Measurements from ENCODE around the gene USP17L10. TPM values are rescaled to one million over a fixed set of nuclear protein-coding genes. Genes with fewer than 3 reads are reported as not detected.
A peak's percentile ranks its signal among the peaks of the same experiment; 100 is the strongest.
"Not testable (repeated sequence)": the region's sequence is repeated elsewhere in the genome, so short reads cannot be mapped to it uniquely, and the experiment has no call there.

USP17L10 gene, protein sequence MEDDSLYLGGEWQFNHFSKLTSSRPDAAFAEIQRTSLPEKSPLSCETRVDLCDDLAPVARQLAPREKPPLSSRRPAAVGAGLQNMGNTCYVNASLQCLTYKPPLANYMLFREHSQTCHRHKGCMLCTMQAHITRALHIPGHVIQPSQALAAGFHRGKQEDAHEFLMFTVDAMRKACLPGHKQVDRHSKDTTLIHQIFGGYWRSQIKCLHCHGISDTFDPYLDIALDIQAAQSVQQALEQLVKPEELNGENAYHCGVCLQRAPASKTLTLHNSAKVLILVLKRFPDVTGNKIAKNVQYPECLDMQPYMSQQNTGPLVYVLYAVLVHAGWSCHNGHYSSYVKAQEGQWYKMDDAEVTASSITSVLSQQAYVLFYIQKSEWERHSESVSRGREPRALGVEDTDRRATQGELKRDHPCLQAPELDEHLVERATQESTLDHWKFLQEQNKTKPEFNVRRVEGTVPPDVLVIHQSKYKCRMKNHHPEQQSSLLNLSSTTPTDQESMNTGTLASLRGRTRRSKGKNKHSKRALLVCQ
- not detected for total RNA-seq

DNA sequence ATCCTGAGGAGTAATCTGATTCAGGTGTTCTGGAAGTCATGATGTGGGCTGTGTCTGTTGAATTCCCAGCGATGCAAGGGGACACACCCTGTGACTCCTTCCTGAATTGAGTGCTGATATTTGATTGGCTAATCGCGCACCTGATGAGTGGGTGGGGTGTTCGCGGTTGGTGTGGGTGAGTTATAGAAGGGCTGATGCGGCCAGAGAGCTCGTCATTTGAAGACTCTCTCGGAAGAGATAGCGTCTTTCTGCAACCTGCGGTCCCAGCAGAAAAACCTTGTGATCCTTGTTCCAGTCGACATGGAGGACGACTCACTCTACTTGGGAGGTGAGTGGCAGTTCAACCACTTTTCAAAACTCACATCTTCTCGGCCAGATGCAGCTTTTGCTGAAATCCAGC, at the start of gene USP17L10:
USP17L10 (plus strand) TSS at position 301 of the 400 bp plus-strand sequence; CDS start at position 301, 0 bp downstream.
- DNase-seq (ENCODE audit: low read depth in 2 of 3, low spot score in 2 of 3) = not testable (repeated sequence)

- DNase-seq (ENCODE audit: low read depth in 2 of 3, low spot score in 2 of 3) = not testable (repeated sequence)
Observed at GRCh38 chr4:9165990-9166389, 44.5 kb upstream of the USP17L10 start.

DNA sequence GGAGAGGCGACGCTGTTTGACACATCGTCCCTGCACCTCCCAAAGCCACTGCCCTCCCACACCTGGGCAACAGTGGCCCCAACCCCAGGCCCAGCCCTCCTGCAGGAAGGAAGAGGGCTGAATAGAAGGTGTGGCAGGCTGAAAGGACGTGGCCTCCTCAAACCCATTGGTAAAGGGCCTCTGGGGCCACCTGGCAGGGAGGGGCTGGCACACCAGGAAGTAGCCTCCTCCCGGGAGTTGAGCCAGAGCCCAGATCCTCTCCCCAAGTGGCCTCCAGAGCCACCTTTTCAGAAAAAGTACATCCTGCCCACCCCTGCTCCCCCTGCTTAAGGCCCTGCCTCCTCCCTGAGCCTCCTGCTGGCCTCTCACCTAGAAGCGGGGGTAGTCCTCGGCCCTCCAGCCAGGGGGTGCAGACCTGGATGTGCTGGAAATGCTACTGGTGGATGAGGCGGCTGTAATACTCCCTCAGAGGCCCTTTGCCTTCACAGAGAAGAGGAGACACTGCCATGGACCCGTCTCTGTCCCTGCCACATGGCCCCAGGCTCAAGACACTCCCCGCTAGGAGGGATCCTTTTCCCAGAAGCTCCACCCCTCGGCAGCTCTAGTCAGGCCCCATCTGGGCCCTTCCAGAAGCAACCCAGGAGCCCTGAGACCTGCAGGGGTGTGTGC, 40.5 kb upstream of the USP17L10 start, which contains the start of gene FAM90A26:
FAM90A26 (plus strand) TSS at position 619 of the 669 bp plus-strand sequence. CDS start 2,764 bp downstream, outside the sequence.
- not testable (repeated sequence) for DNase-seq (ENCODE audit: low read depth in 2 of 3, low spot score in 2 of 3)

DNA sequence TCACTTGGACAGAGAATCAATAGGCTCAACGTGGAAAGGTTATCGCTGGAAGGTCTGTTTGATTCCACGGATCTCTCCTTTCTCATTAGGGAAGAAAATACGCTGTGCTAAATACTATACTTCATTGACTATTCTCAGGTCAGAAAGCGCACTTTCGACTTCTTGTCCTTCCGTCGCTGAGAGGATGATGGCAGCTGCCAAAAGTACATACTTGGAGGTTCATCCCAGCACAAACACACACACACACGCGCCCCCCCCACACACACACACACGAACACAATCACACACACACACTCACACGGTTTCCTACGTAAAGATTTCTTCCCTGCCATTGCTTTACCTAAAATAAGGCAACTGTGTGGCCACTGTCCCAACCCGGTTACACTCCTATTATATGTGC, 4.2 kb downstream of the USP17L10 start:
- not testable (repeated sequence) for DNase-seq (ENCODE audit: low read depth in 2 of 3, low spot score in 2 of 3)

DNA sequence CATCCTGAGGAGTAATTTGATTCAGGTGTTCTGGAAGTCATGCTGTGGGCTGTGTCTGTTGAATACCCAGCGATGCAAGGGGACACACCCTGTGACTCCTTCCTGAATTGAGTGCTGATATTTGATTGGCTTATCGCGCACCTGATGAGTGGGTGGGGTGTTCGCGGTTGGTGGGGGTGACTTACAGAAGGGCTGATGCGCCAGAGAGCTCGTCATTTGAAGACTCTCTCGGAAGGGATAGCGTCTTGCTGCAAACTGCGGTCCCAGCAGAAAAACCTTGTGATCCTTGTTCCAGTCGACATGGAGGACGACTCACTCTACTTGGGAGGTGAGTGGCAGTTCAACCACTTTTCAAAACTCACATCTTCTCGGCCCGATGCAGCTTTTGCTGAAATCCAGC, 4.6 kb downstream of the USP17L10 start, which contains the start of gene USP17L11:
USP17L11 (plus strand) TSS at position 301 of the 400 bp plus-strand sequence; CDS start at position 301, 0 bp downstream.
- not testable (repeated sequence) for DNase-seq (ENCODE audit: low read depth in 2 of 3, low spot score in 2 of 3)

DNA sequence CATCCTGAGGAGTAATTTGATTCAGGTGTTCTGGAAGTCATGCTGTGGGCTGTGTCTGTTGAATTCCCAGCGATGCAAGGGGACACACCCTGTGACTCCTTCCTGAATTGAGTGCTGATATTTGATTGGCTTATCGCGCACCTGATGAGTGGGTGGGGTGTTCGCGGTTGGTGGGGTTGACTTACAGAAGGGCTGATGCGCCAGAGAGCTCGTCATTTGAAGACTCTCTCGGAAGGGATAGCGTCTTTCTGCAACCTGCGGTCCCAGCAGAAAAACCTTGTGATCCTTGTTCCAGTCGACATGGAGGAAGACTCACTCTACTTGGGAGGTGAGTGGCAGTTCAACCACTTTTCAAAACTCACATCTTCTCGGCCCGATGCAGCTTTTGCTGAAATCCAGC, 9.4 kb downstream of the USP17L10 start, which contains the start of gene USP17L12:
USP17L12 (plus strand) TSS at position 301 of the 400 bp plus-strand sequence; CDS start at position 301, 0 bp downstream.
- DNase-seq (ENCODE audit: low read depth in 2 of 3, low spot score in 2 of 3) = not testable (repeated sequence)

DNA sequence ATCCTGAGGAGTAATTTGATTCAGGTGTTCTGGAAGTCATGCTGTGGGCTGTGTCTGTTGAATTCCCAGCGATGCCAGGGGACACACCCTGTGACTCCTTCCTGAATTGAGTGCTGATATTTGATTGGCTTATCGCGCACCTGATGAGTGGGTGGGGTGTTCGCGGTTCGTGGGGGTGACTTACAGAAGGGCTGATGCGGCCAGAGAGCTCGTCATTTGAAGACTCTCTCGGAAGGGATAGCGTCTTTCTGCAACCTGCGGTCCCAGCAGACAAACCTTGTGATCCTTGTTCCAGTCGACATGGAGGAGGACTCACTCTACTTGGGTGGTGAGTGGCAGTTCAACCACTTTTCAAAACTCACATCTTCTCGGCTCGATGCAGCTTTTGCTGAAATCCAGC, 14.1 kb downstream of the USP17L10 start, which contains the start of gene USP17L13:
USP17L13 (plus strand) TSS at position 301 of the 400 bp plus-strand sequence; CDS start at position 301, 0 bp downstream.
- not testable (repeated sequence) for DNase-seq (ENCODE audit: low read depth in 2 of 3, low spot score in 2 of 3)

- not testable (repeated sequence) for DNase-seq (ENCODE audit: low read depth in 2 of 3, low spot score in 2 of 3)
Observed at GRCh38 chr4:9230249-9230648, 19.8 kb downstream of the USP17L10 start.

DNA sequence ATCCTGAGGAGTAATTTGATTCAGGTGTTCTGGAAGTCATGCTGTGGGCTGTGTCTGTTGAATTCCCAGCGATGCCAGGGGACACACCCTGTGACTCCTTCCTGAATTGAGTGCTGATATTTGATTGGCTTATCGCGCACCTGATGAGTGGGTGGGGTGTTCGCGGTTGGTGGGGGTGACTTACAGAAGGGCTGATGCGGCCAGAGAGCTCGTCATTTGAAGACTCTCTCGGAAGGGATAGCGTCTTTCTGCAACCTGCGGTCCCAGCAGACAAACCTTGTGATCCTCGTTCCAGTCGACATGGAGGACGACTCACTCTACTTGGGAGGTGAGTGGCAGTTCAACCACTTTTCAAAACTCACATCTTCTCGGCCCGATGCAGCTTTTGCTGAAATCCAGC, 23.6 kb downstream of the USP17L10 start, which contains the start of gene USP17L15:
USP17L15 (plus strand) TSS at position 301 of the 400 bp plus-strand sequence; CDS start at position 301, 0 bp downstream.
- not testable (repeated sequence) for DNase-seq (ENCODE audit: low read depth in 2 of 3, low spot score in 2 of 3)

DNA sequence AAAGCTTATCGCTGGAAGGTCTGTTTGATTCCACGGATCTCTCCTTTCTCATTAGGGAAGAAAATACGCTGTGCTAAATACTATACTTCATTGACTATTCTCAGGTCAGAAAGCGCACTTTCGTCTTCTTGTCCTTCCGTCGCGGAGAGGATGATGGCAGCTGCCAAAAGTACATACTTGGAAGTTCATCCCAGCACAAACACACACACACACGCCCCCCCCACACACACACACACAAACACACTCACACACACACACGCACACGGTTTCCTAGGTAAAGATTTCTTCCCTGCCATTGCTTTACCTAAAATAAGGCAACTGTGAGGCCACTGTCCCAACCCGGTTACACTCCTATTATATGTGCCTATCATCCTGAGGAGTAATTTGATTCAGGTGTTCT, 28.0 kb downstream of the USP17L10 start:
- not testable (repeated sequence) for DNase-seq (ENCODE audit: low read depth in 2 of 3, low spot score in 2 of 3)

GRCh38 chr4:9243579-9243978, 33.1 kb downstream of the USP17L10 start, which contains the start of gene USP17L17:
TSS of gene USP17L17 (plus strand) at chr4:9243879. CDS start at chr4:9243879, 0 bp downstream.
- not testable (repeated sequence) for DNase-seq (ENCODE audit: low read depth in 2 of 3, low spot score in 2 of 3)

- peak in 1 of 3 donors; percentile 0 for DNase-seq (ENCODE audit: low read depth in 2 of 3, low spot score in 2 of 3)
Observed at GRCh38 chr4:9247953-9248680, 37.7 kb downstream of the USP17L10 start, which contains the start of gene USP17L18. TSS of gene USP17L18 (plus strand) at chr4:9248630. CDS start at chr4:9248630, 0 bp downstream.

DNA sequence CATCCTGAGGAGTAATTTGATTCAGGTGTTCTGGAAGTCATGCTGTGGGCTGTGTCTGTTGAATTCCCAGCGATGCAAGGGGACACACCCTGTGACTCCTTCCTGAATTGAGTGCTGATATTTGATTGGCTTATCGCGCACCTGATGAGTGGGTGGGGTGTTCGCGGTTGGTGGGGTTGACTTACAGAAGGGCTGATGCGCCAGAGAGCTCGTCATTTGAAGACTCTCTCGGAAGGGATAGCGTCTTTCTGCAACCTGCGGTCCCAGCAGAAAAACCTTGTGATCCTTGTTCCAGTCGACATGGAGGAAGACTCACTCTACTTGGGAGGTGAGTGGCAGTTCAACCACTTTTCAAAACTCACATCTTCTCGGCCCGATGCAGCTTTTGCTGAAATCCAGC, 42.6 kb downstream of the USP17L10 start, which contains the start of gene USP17L19:
USP17L19 (plus strand) TSS at position 301 of the 400 bp plus-strand sequence; CDS start at position 301, 0 bp downstream.
- DNase-seq (ENCODE audit: low read depth in 2 of 3, low spot score in 2 of 3) = not testable (repeated sequence)

DNA sequence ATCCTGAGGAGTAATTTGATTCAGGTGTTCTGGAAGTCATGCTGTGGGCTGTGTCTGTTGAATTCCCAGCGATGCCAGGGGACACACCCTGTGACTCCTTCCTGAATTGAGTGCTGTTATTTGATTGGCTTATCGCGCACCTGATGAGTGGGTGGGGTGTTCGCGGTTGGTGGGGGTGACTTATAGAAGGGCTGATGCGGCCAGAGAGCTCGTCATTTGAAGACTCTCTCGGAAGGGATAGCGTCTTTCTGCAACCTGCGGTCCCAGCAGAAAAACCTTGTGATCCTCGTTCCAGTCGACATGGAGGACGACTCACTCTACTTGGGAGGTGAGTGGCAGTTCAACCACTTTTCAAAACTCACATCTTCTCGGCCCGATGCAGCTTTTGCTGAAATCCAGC, 47.4 kb downstream of the USP17L10 start, which contains the start of gene USP17L20:
USP17L20 (plus strand) TSS at position 301 of the 400 bp plus-strand sequence; CDS start at position 301, 0 bp downstream.
- DNase-seq (ENCODE audit: low read depth in 2 of 3, low spot score in 2 of 3) = not testable (repeated sequence)

Other genes with a start within 250 kb of the USP17L10 start
- gene FAM90A26, start 40.2 kb upstream of the USP17L10 start, total RNA-seq = not detected
- not detected for gene USP17L11, start 4.7 kb downstream of the USP17L10 start, total RNA-seq
- gene USP17L12, start 9.5 kb downstream of the USP17L10 start, total RNA-seq = not detected
- gene USP17L13, start 14.2 kb downstream of the USP17L10 start, total RNA-seq = not detected
- gene USP17L15, start 23.7 kb downstream of the USP17L10 start, total RNA-seq = not detected
- not detected for gene USP17L17, start 33.2 kb downstream of the USP17L10 start, total RNA-seq
- gene USP17L18, start 38.0 kb downstream of the USP17L10 start, total RNA-seq = not detected
- gene USP17L19, start 42.7 kb downstream of the USP17L10 start, total RNA-seq = not detected
- gene USP17L20, start 47.5 kb downstream of the USP17L10 start, total RNA-seq = not detected
- gene USP17L21, start 52.2 kb downstream of the USP17L10 start, total RNA-seq = not detected
- under 0.01 TPM for gene USP17L22, start 57.0 kb downstream of the USP17L10 start, total RNA-seq
- not detected for gene USP17L24, start 114.5 kb downstream of the USP17L10 start, total RNA-seq
- not detected for gene USP17L25, start 119.3 kb downstream of the USP17L10 start, total RNA-seq
- not detected for gene USP17L26, start 124.0 kb downstream of the USP17L10 start, total RNA-seq
- gene USP17L5, start 128.7 kb downstream of the USP17L10 start, total RNA-seq = not detected
- not detected for gene USP17L27, start 133.5 kb downstream of the USP17L10 start, total RNA-seq
- not detected for gene USP17L28, start 138.2 kb downstream of the USP17L10 start, total RNA-seq
- not detected for gene USP17L29, start 143.0 kb downstream of the USP17L10 start, total RNA-seq
- gene USP17L30, start 152.5 kb downstream of the USP17L10 start, total RNA-seq = not detected
- gene DEFB131A, start 233.8 kb downstream of the USP17L10 start, total RNA-seq = not detected

All from hematopoietic multipotent progenitor cell (in vitro differentiated cells).